Subcutaneous adipose tissue (tissue), 4 donors: ENCODE measurements around the gene FKTN. TPM values are rescaled to one million over a fixed set of nuclear protein-coding genes. Genes with fewer than 3 reads are reported as not detected.

ENCODE experiments used
- CTCF ChIP-seq: fragments of 450-650 bp; IDR thresholded peaks from one replicate; pipeline ENCODE4 v1.5.1; 2016; ENCODE audit warnings: low read depth, mild to moderate bottlenecking, control low read depth, antibody characterized with exemption, moderate library complexity
- total RNA-seq, 4 donors: library from RNA; depleted of rRNA; stranded (reverse); fragments of >200 nt; gene quantifications; one replicate each; pipeline ENCODE4 v1.1.0, GENCODE V29; 2016

The FKTN gene
- total RNA-seq, 4 donors from 2014 or later, result 7.9 to 17.8 (median 10.9) TPM

GRCh38 chr9:105676351-105676923 is 118.5 kb downstream of the FKTN start:
- no peak for TF ChIP-seq CTCF

- TF ChIP-seq CTCF, result no peak
Observed at GRCh38 chr9:105678163-105678562, 120.2 kb downstream of the FKTN start.

GRCh38 chr9:105678781-105679180 is 120.8 kb downstream of the FKTN start:
- no peak for TF ChIP-seq CTCF

DNA sequence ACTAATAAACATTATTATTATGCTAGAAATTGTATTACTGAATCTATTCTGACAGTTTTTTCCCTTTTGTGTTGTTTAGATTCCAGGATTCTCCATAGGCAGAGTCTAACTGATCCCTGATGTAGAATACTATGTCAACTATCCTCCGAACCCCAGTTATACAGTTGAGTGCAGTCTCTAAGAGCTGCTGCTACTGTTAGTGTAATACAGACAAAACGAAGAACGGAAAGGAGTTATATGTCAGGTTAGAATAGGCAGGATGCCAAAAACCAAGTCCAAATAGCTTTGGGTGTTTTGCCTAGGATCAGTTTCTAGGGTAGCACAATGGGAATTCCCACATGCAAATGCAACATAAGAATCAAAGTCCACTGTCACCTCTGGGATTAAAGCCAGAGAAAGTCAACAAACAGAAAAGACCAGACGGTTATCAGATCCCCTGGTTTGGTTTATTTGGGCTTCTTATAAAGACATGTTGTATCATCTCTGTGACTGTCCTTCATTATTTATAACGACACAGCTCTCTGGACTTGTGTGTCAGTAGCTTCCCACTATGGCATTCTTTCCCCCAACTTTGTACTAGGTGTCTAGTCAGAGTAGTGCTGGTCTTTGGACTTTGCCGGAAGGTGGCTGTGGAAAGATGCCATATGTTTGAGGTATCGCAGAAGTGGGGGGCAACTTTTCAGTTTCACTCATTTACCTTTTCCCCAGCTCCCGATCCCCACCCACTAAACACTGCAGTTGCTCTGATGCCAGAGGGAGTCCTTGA is 121.5 kb downstream of the FKTN start:
- TF ChIP-seq CTCF, result no peak

- no peak for TF ChIP-seq CTCF
Observed at GRCh38 chr9:105681313-105681712, 123.4 kb downstream of the FKTN start.

DNA sequence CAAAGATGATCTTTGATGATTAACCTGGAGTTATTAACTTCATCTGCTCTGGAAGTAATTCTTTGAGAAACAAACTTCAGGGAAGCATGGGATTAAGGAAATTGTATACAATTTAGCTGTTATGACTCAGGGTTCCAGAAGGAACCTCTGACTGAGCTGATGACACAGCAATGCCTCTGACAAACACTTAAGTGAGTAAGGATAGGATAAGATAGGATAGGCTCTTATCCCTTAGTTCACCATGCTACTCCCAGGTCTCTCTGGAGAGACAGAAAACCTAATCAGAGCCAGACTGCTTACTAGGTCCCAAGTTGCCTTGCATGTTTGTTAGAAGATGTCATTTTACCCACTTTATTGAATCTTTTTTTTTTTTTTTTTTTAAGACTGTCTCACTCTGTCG is 123.8 kb downstream of the FKTN start:
- TF ChIP-seq CTCF, result no peak

DNA sequence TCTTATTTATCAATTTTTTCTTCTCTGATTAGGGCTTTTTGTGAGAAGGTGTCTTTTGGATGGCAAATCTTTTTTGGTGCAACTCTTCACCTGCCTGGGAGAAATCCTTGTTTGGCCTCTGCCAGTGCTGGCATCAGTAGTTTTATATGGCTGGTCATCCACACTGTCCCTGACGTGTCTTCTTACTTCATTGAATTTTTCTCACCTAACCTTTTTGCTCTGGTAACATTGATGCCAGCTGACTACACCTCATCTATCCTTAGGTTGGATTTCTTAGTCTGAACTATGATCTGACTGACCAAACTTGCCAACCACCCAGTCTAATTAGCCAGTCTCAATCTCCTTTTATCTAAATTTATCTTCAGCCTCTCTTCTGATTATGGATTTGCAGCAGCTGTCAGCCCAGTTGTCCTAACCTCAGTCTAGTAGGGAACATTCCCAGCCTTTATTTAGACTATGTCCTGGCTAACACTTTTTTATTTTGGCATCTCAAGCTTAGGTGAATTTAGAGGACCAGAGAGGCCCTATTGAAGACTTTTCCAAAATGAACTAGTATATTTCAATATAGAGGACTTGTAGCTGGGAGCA is 125.9 kb downstream of the FKTN start:
- TF ChIP-seq CTCF, result no peak
